Adrenal gland (tissue), 5 donors: Measurements from ENCODE around the gene PRM1.

Experiments used
- CTCF ChIP-seq, 6 experiments: fragments of 450-650 bp in 4 of 6; fragments of 200-600 bp in 2 of 6; sonication (generic) in 1 of 6; IDR thresholded peaks; 1 replicate in 5 of 6; 2 replicates in 1 of 6; pipeline versions ENCODE4 v1.5.1 to v1.8.0; 2016 to 2021; ENCODE audit warnings: antibody characterized with exemption in 6 of 6, mild to moderate bottlenecking in 2 of 6, moderate library complexity in 1 of 6
- POLR2A ChIP-seq, 2 donors: fragments of 450-650 bp; IDR thresholded peaks; one replicate each; pipeline ENCODE4 v1.6.1; 2017; ENCODE audit warnings: antibody characterized with exemption in 2 of 2, mild to moderate bottlenecking in 2 of 2, moderate library complexity in 1 of 2
- donor health status: DM: no; HTN: no; CAD: no.

DNA sequence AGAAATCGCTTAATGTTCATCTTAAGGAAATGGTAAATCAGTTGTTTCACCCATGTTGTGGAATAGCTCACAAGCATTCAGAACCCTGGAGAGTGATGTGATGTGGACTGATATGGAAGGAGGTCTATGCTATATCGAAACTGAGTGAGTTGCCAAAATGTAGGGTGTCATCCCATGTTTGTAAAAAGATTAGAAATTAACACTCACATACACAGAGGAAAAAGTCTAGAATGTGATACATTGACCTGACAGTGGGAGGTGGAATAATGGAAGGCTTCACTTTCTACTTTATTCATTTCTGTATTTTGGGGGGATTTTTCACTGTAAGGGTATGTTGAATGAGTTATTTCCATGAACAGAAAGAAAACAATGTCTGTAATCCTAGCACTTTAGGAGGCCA lies 4.7 kb upstream of the PRM1 start:
- TF ChIP-seq CTCF (IDR thresholded peaks at IDR 0.05) (no peak), POLR2A (IDR thresholded peaks at IDR 0.05) (no peak)
